IMR-90 (cell line): ENCODE measurements around the gene LYRM4. TPM values are rescaled to one million over a fixed set of nuclear protein-coding genes. Genes with fewer than 3 reads are reported as not detected.

Experiments
- ATAC-seq: fragments of 200-7000 bp; cut with Tn5 transposase; 2 replicates; pipeline ENCODE4 v1.9.1; 2020; ENCODE audit warnings: low read depth, mild to moderate bottlenecking, moderate library complexity
- BruUV-seq: library from RNA; stranded (reverse); fragments of 400-500 nt; replicated peaks from 2 replicates; lab custom pipeline; 2021; lab: Mats Ljungman, UMichigan
- CTCF ChIA-PET: fragments of 300-600 bp; formaldehyde crosslinking; extraction: SDS; loops from one replicate; lab custom pipeline; 2021; ENCODE audit warnings: antibody characterized with exemption; lab: Yijun Ruan, JAX
- POLR2A ChIA-PET: fragments of 300-600 bp; sonication (Branson Sonifier 250); formaldehyde crosslinking; loops from one replicate; lab custom pipeline; 2022; ENCODE audit warnings: antibody characterized with exemption; ENCODE audit not compliant: unreplicated experiment; lab: Charles Lee
- DNase-seq: peaks from one replicate; pipeline ENCODE4 v3.0.0; 2013
- H2AFZ ChIP-seq: replicated peaks from 2 replicates; pipeline ENCODE3; 2013; ENCODE audit warnings: low read length, mild to moderate bottlenecking; ENCODE audit not compliant: poor library complexity
- H2AK5ac ChIP-seq: 2 replicates; pipeline ENCODE4 v1.6.1; 2013; ENCODE audit warnings: low read depth, low read length, inconsistent platforms
- H2AK9ac ChIP-seq: replicated peaks from 2 replicates; pipeline ENCODE3; 2013; ENCODE audit warnings: mild to moderate bottlenecking, low read depth, low read length, moderate library complexity; ENCODE audit not compliant: poor library complexity
- H2BK120ac ChIP-seq: 2 replicates; pipeline ENCODE4 v1.6.1; 2013; ENCODE audit warnings: low read depth, low read length, inconsistent platforms
- H2BK15ac ChIP-seq: 3 replicates; pipeline ENCODE4 v1.6.1; 2013; ENCODE audit warnings: low read depth, low read length, inconsistent platforms
- H2BK20ac ChIP-seq: 2 replicates; pipeline ENCODE4 v1.6.1; 2013; ENCODE audit warnings: low read depth, mild to moderate bottlenecking, inconsistent platforms, low read length, moderate library complexity
- H2BK5ac ChIP-seq: 2 replicates; pipeline ENCODE4 v1.6.1; 2013; ENCODE audit warnings: mild to moderate bottlenecking, low read depth, low read length, inconsistent platforms; ENCODE audit not compliant: poor library complexity, severe bottlenecking
- H3K14ac ChIP-seq: replicated peaks from 2 replicates; pipeline ENCODE4 v1.6.1; 2013; ENCODE audit warnings: low read depth, low read length, inconsistent platforms
- H3K18ac ChIP-seq: 2 replicates; pipeline ENCODE4 v1.6.1; 2013; ENCODE audit warnings: low read depth, low read length, control low read depth
- H3K23ac ChIP-seq: 2 replicates; pipeline ENCODE4 v1.6.1; 2013; ENCODE audit warnings: low read depth, low read length, inconsistent platforms
- H3K27ac ChIP-seq: 2 replicates; pipeline ENCODE4 v1.5.1; 2013; ENCODE audit warnings: mild to moderate bottlenecking, control low read depth, low read length; ENCODE audit not compliant: insufficient read depth
- H3K27me3 ChIP-seq: 2 replicates; pipeline ENCODE4 v1.6.1; 2013; ENCODE audit warnings: low read length; ENCODE audit not compliant: control insufficient read depth, insufficient read depth
- H3K36me3 ChIP-seq: 2 replicates; pipeline ENCODE4 v1.6.1; 2013; ENCODE audit warnings: low read length, mixed read lengths; ENCODE audit not compliant: control insufficient read depth, insufficient read depth
- H3K4ac ChIP-seq: 2 replicates; pipeline ENCODE4 v1.6.1; 2013; ENCODE audit warnings: low read depth, low read length, inconsistent platforms
- H3K4me1 ChIP-seq: 2 replicates; pipeline ENCODE4 v1.6.1; 2013; ENCODE audit warnings: low read length, mixed read lengths; ENCODE audit not compliant: control insufficient read depth, insufficient read depth
- H3K4me2 ChIP-seq: 2 replicates; pipeline ENCODE4 v1.6.1; 2013; ENCODE audit warnings: low read depth, mild to moderate bottlenecking, control low read depth, low read length, moderate library complexity
- H3K4me3 ChIP-seq: 2 replicates; pipeline ENCODE4 v1.5.1; 2013; ENCODE audit warnings: low read depth, mild to moderate bottlenecking, control low read depth, low read length, moderate library complexity; ENCODE audit not compliant: insufficient read depth
- H3K56ac ChIP-seq: 2 replicates; pipeline ENCODE4 v1.6.1; 2013; ENCODE audit warnings: low read length, inconsistent platforms; ENCODE audit not compliant: insufficient read depth; ENCODE audit errors: extremely low read depth
- H3K79me1 ChIP-seq, 2 experiments: 2 replicates each; pipeline ENCODE4 v1.6.1; 2013; ENCODE audit warnings: low read length in 2 of 2, inconsistent platforms in 1 of 2, low read depth in 1 of 2
- H3K9ac ChIP-seq: 2 replicates; pipeline ENCODE4 v1.6.1; 2013; ENCODE audit warnings: low read depth, low read length, control low read depth
- H3K9me1 ChIP-seq: 2 replicates; pipeline ENCODE4 v1.6.1; 2013; ENCODE audit warnings: low read length, inconsistent platforms; ENCODE audit not compliant: insufficient read depth
- H3K9me3 ChIP-seq: 2 replicates; pipeline ENCODE4 v1.6.1; 2013; ENCODE audit warnings: low read length; ENCODE audit not compliant: control insufficient read depth, insufficient read depth
- H4K20me1 ChIP-seq: 2 replicates; pipeline ENCODE4 v1.6.1; 2013; ENCODE audit warnings: low read length, inconsistent platforms; ENCODE audit not compliant: insufficient read depth
- H4K5ac ChIP-seq: 2 replicates; pipeline ENCODE4 v1.6.1; 2013; ENCODE audit warnings: mild to moderate bottlenecking, low read depth, low read length, control low read depth
- H4K8ac ChIP-seq, 2 experiments: 2 replicates each; pipeline ENCODE4 v1.6.1; 2013; ENCODE audit warnings: low read depth in 2 of 2, low read length in 2 of 2, control low read depth in 1 of 2, inconsistent platforms in 1 of 2
- H4K91ac ChIP-seq: 2 replicates; pipeline ENCODE4 v1.6.1; 2013; ENCODE audit warnings: low read depth, low read length, inconsistent platforms; ENCODE audit not compliant: insufficient read depth
- MAZ ChIP-seq: IDR thresholded peaks from 2 replicates; pipeline ENCODE4 v1.6.1; 2012; ENCODE audit warnings: low read depth, mild to moderate bottlenecking, low read length, improper control_type of control experiment, moderate library complexity, borderline replicate concordance
- RAD21 ChIP-seq: IDR thresholded peaks from 2 replicates; pipeline ENCODE4 v1.6.1; 2012; ENCODE audit warnings: low read length, improper control_type of control experiment
- WGBS, 2 experiments: methylation state at CpG; one replicate each; pipeline versions ENCODE4 v1.1.5 to v1.1.7; 2013; ENCODE audit warnings: missing lambda C conversion rate in 2 of 2; ENCODE audit not compliant: insufficient read length in 1 of 2; ENCODE audit errors: extremely low coverage in 2 of 2; 5-methylcytosine and 5-hydroxymethylcytosine counted together
- dilution Hi-C: fragments of 300-500 bp; cut with HindIII; formaldehyde crosslinking; loops from one replicate; pipeline ENCODE4 v1.14.3; 2018; ENCODE audit warnings: low sequenced_read_pairs; ENCODE audit not compliant: unreplicated experiment
- in situ Hi-C: fragments of 300-500 bp; cut with MboI; formaldehyde crosslinking; loops from 3 replicates; pipeline ENCODE4 v1.14.3; 2019; ENCODE audit warnings: low sequenced_read_pairs, inconsistent platforms, mixed read lengths
- intact Hi-C: fragments of 100-400 bp; cut with micrococcal nuclease; formaldehyde crosslinking; loops from 2 replicates; pipeline ENCODE4 v1.10.0; 2022
- polyA plus RNA-seq, 3 experiments: library from polyadenylated mRNA; depleted of rRNA; stranded (reverse); fragments of >200 nt; gene quantifications; 2 replicates each; pipeline ENCODE4 v1.2.3, GENCODE V29; 2012; ENCODE audit warnings: low replicate concordance in 1 of 3
- total RNA-seq: library from RNA; depleted of rRNA; stranded (reverse); fragments of >200 nt; gene quantifications from 2 replicates; pipeline ENCODE4 v1.2.3, GENCODE V29; 2012

Gene LYRM4
- total and polyA plus RNA-seq, 2 of the 4 experiments (the other 2 are of a cell fraction), result 11.5 to 26.6 TPM

- Histone ChIP-seq H3K23ac (no peak overlapping the region), H2BK5ac (no peak overlapping the region), H3K4me3 (no peak overlapping the region), H3K79me1 (peaks cover 3 to 14% of the 10 kb centered on the region in 2 experiments; a peak in 3 of 4 replicates), H3K56ac (no peak overlapping the region), H3K9ac (no peak overlapping the region), H3K4me1 (no peaks in the 10 kb centered on the region), H4K91ac (no peak overlapping the region), H2BK15ac (no peak overlapping the region), H4K8ac (no peak overlapping the region), H4K20me1 (no peaks in the 10 kb centered on the region), H3K27me3 (no peaks in the 10 kb centered on the region), H3K4ac (no peak overlapping the region), H3K9me3 (no peaks in the 10 kb centered on the region), H2AK5ac (no peak overlapping the region), H3K27ac (no peak overlapping the region), H3K9me1 (peaks cover 10% of the 10 kb centered on the region), H2BK20ac (no peak overlapping the region), H4K5ac (no peak overlapping the region), H2AK9ac (no peak overlapping the region), H2AFZ (no peak overlapping the region), H3K36me3 (no peaks in the 10 kb centered on the region; the same call in 1 of the 2 replicates), H3K18ac (no peak overlapping the region), H3K4me2 (no peak overlapping the region), H2BK120ac (no peak overlapping the region), H3K14ac (no peak overlapping the region)
- no TSS peak for BruUV-seq
- WGBS, 2 experiments, result no CpG with 5 or more reads among the region's 2 CpGs
- ATAC-seq (no peak), DNase-seq (no peak)
- in situ Hi-C loops, result no loop called here
- ChIA-PET CTCF (no interaction called here), POLR2A (no interaction called here)
- dilution Hi-C loops, result no loop called here
- TF ChIP-seq MAZ, result no peak
- TF ChIP-seq RAD21, result no peak
- intact Hi-C loops, result no loop called here
These were observed 19.5 kb downstream of the LYRM4 start for GRCh38 chr6:5241252-5241651.
